Hematopoietic multipotent progenitor cell treated with erythropoietin and hydrocortisone succinate and interleukin-3 and kit ligand, for 15 days (in vitro differentiated cells): ENCODE measurements around the gene HTR1D.
"Not testable (repeated sequence)": the region's sequence is repeated elsewhere in the genome, so short reads cannot be mapped to it uniquely, and the experiment has no call there.

ENCODE experiments used
- DNase-seq: peaks from one replicate; pipeline ENCODE4 v3.0.0-alpha.2; 2015; ENCODE audit warnings: low spot score

Gene HTR1D, protein sequence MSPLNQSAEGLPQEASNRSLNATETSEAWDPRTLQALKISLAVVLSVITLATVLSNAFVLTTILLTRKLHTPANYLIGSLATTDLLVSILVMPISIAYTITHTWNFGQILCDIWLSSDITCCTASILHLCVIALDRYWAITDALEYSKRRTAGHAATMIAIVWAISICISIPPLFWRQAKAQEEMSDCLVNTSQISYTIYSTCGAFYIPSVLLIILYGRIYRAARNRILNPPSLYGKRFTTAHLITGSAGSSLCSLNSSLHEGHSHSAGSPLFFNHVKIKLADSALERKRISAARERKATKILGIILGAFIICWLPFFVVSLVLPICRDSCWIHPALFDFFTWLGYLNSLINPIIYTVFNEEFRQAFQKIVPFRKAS

DNA sequence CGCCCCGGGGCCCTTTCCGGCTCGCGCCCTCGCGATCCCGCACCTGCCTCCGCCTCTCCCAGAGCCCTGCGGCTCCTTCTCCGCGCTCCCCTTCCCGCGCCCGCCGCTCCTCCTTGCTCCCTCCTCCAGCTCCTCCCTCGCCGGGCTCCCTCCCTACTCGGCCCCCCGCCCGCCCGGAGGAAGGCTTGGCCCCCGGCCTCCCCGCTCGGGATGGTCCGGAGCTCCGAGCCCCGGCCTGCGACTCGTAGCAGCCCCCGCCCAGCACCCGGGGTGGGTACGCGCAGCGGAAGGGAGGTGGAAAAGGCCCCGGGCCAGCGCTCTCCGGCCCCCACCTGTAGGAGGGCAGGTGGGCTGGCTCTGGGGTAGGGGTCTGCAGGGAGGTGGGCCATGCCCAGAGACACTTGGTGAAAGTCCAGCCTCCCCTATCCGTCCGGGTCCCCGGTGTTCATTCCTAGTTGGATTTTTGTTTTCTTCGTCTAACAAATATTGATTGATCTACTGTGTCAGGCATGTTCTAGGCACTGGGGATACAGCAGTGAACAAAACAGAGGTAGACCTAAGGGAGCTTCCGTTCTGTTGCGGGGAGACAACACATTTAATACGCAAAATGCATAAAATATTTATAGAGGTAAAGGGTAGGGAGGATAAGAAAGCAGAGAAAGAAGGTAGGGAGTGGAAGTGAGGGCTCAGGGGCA is at the start of gene HTR1D:
TSS of gene HTR1D (minus strand) at position 82 of the 695 bp plus-strand sequence. CDS start 23,283 bp downstream, outside the sequence.
- no peak for DNase-seq

- DNase-seq, result no peak
These were observed 46.1 kb upstream of the HTR1D start for GRCh38 chr1:23263380-23263887.

GRCh38 chr1:23258082-23258481 is 40.8 kb upstream of the HTR1D start:
- not testable (repeated sequence) for DNase-seq

DNA sequence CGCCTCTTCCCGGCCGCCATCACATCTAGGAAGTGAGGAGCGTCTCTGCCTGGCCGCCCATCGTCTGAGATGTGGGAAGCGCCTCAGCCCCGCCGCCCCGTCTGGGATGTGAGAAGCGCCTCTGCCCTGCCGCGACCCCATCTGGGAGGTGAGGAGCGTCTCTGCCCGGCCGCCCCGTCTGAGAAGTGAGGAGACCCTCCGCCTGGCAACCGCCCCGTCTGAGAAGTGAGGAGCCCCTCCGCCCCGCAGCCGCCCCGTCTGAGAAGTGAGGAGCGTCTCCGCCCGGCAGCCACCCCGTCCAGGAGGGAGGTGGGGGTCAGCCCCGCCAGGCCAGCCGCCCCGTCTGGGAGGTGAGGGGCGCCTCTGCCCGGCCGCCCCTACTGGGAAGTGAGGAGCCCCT is 40.1 kb upstream of the HTR1D start:
- not testable (repeated sequence) for DNase-seq

DNA sequence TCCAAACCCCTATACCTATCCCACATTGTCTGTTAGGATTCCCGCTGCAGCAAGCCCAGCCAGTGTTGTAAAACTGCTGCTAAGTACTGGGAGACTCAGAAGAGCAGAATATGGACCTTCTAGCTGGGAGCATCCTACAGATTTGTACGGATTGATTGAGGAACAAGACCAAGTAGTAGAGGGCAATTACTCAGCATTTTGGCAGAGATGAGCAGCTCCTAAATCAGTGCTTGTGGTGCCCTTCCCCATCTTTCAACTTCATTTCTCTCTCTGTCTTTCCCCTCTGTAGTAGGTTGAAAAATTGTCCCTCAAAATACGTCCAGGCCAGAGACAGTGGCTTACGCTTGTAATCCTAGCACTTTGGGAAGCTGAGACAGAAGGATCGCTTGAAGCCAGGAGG is 37.3 kb upstream of the HTR1D start:
- no peak for DNase-seq

DNA sequence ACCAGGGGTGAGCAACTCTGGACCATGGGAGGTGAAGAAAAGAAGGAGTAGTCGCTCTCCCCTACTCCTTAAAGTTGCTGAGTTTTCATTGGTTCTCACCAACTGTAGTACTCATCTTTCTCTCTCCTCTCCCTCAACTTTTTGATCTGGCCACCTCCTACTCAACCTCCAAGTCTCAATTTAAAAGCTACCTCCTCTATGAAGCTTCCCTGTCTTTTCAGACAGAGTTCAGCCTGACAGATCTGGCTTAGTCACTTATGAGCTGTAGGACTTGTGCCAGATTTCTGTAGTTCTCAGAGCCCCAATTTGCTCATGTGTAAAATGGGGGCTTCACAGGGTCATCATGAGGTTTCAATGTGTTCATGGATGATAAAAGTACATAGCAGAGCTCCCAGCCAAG is 34.5 kb upstream of the HTR1D start:
- no peak for DNase-seq

DNA sequence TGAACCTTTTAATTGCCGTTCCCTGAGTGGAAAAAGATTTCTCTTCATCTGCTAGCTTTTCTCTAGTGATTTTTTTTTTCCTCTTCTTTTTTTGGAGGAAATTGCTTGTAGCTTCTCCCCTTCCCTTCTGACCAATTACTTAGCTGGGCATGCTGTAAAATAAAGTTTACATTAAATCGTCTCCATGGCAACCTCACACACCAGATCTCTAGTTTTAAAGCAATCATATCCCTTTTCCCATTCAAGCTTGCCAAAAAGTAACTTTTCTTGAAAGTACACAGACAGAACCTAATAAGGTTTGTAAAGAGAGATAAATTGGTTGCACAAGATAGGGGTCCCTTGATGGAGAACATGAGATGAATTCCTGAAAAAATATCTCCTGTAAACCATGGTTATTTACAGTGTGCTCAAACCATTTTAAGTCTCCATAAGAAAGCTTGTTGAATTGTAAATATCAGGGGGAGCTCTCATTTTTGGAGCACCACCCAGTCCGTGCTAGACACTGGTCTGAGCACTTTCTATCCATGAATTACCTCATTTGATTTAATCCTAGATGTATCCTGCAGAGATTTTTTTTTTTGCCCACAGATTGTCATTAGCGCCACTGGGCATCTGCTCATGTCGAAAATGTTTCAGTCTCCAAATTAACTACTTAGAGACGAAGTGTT is 32.6 kb upstream of the HTR1D start:
- DNase-seq, result no peak

- no peak for DNase-seq
These were observed 30.0 kb upstream of the HTR1D start for GRCh38 chr1:23247276-23247675.

- no peak for DNase-seq
These were observed 29.0 kb upstream of the HTR1D start for GRCh38 chr1:23246274-23246673.

DNA sequence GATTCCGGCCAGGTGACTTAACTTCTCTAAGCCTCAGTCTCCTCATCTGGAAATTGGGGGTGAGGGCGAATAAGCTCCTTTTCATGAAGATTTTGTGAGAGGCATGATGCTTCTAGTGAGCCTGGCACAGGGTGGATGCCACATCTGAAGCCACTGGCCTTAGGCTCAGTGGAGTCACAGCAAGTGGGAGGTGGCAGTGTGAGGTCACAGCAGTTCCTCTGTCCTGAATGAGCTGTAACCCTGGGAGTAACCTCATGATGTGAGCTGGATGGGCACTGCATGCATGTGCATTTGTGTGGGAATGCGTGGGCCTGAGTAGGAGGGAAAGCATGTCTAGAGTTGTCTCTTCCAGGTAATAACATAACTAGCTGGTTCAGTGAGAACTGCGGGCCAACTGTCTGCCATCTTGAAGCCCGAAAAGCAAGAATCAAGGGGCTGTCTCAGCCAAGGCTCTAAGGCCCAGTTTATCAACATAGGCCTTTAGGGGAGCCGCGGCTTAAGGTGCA is 27.0 kb upstream of the HTR1D start:
- no peak for DNase-seq

- DNase-seq, result no peak
These were observed 25.1 kb upstream of the HTR1D start for GRCh38 chr1:23242414-23242813.

DNA sequence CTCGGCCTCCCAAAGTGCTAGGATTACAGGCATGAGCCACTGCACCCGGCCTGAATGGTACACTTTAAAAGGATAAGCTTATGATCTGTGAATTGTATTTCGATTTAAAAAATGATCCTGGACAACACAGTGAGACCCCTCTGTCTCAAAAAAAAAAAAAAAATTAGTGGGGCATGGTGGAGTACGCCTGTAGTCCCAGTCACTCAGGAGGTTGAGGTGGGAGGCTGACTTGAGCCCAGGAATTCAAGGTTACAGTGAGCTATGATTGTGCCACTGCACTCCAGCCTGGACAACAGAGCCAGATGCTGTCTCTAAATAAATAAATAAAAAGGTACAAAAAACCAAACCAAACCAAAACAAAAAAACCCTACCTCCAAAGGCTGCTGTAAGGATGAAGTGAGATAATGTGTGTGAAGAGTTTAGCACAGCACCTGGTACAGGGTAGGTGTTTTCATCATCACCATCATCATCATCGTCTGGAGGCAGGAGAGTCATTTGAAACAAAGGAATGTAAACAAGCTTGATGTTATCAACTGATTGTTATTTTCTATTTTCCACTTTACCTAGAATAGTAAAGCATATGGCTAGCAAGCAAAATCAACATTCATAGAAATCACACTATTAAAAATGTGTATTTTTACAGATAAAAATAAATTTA is 22.5 kb upstream of the HTR1D start:
- DNase-seq, result no peak

DNA sequence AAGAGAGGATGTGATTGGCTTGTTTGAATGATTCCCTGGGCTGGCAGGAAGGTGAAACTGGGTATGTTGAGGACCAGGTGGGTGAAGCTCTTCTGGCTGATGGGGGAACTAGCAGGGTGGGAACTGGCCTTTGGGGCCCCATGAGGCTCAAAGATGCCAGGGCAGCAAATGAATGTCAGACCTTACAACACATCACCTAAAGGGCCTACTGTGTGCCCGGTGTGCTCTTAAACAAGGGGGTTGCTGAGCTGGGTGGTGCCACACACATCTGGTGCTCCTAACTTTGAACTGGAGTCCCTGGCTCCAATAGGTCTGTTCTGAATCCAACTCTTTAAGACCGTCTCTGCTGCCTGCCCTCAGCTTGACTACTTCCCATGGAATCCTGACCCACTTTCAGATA is 21.3 kb upstream of the HTR1D start:
- no peak for DNase-seq

DNA sequence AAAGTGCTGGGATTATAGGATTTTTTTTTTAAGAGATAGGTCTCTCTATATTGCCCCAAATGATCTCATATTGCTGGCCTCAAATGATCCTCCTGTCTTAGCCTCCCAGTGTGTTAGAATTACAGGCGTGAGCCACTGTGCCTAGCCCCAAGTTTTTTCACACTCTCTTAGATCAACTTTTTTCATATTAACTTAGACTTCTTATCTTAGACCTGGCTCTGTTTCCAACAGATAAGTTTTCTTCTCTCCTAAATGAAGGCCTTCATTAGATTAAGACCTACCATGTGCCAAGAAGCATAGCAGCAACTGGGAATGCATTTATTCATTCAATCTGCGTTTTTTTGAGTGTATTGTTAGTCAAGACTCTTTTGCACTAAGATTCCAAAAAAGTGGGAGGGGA is 20.2 kb upstream of the HTR1D start:
- DNase-seq, result no peak

DNA sequence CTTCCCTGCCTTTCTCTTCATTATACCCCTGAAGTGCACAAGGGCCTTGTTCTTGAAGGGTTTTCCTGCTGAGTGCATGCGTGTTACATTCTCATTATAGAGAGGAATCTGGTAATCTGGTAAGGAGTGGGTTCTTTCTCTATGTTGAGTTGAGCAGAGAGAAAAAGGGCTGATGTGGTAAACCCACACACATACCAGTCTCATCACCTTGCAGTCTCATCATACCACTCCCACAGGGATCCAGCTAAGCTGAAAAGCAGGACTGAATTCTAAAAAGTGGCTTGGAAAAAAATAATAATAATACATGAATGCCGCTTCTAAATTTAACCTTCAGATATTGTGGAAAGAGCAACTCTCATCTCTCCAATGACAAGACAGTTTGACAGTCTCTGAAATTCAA is 10.5 kb upstream of the HTR1D start:
- DNase-seq, result no peak

GRCh38 chr1:23224739-23225648 is 7.7 kb upstream of the HTR1D start:
- no peak for DNase-seq

GRCh38 chr1:23223963-23224362 is 6.7 kb upstream of the HTR1D start:
- not testable (repeated sequence) for DNase-seq

DNA sequence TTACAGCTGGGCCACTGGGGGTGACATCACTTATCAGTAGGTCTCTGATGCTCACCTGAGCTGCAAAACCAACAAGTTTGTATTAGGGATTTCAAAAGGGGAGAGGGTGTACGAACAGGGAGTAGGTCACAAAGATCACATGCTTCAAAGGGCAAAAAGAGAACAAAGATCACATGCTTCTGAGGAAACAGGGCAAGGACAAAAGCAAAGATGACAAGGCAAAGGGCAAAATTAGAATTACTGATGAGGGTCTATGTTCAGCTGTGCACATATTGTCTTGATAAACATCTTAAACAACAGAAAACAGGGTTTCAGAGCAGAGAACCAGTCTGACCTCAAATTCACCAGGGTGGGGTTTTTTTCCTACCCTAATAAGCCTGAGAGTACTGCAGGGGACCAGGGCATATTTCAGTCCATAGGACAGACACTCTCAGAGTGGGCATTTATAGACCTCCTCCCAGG is 6.2 kb upstream of the HTR1D start:
- not testable (repeated sequence) for DNase-seq

DNA sequence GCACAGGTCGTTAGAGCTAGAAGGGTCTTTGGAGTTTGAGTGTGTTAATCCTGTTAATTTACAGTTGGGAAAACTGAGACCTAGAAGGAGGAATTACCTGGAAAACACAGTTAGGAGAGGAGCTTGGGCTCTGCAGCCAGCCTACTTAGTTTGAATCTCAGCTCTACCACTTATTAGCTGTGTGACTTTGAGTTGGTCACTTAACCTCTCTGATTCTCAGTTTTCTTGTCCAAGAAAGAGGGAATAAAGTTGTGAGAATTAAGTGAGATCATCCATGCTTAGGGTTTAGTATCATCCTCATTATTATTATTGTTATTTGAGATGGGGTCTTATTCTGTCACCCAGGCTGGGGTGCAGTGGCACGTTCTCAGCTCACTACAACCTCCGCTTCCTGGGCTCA is 5.4 kb upstream of the HTR1D start:
- no peak for DNase-seq

DNA sequence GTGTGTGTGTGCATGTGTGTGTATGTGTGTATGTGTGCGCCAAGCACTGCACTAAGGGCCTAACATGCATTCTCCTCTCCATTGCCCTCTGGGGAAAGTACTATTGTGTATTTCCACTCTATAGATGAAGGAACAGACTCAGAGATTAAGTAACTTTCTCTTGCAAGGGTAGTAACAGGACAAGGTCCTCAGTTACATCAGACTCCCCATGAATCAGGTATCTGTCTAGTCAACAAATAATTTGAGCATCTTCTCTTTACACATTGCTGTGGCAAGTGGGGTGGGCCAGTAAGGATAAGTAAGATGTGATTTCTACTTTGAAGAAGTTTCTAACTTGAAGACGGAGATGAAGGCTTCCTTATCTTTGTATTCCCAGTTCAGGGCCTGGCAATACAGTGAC is 5.0 kb upstream of the HTR1D start:
- DNase-seq, result no peak

DNA sequence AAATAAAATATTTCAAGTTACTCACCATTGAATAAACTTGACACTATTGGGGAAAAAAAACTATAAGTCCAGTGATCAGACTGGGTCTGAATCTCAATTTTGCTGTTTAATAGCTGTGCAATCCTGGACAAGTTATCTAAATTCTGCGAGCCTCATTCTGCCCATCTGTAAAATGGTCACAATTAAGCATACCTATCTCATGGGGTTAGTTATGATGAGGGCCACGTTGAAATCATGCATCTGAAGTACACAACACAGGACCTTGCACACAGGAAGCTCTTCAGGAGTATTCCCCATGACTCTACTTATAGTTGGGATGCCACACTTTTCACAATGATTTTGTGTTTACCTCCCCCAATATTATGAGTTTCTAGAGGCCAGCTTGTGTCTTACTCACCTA is 3.8 kb upstream of the HTR1D start:
- DNase-seq, result no peak
